Left ventricle myocardium superior (tissue), 1 donor: ENCODE data around the gene PON2. TPM values are rescaled to one million over a fixed set of nuclear protein-coding genes. Genes with fewer than 3 reads are reported as not detected.

Experiments used
- ATAC-seq: fragments of 200-7000 bp; cut with Tn5 transposase; one replicate; pipeline ENCODE4 v1.9.1; 2020; ENCODE audit warnings: mild to moderate bottlenecking, moderate library complexity
- DNase-seq: peaks from one replicate; pipeline ENCODE4 v3.0.0-alpha.2; 2020
- intact Hi-C: fragments of 100-400 bp; cut with micrococcal nuclease; formaldehyde crosslinking; loops from one replicate; pipeline ENCODE4 v1.11.0; 2022
- total RNA-seq: library from RNA; stranded (reverse); fragmentation: NEBNext Ultra II Directional; extraction: Animal tissue kit (Norgen Biotek cat#: 25700); gene quantifications from one replicate; pipeline ENCODE4 v1.2.1, GENCODE V29; 2021
- donor health status: DM: no; HTN: yes; CAD: no; lungs with severe emphysema.

PON2 gene
- total RNA-seq, 1 donor from 2014 or later: 39.9 TPM

- ATAC-seq (no peak), DNase-seq (no peak)
- intact Hi-C loops: no loop called here
These were observed 61.5 kb downstream of the PON2 start for GRCh38 chr7:95373323-95373722.

GRCh38 chr7:95368235-95368634, 66.6 kb downstream of the PON2 start:
- DNase-seq: no peak
- ATAC-seq: no peak
- intact Hi-C loops: no loop called here

DNA sequence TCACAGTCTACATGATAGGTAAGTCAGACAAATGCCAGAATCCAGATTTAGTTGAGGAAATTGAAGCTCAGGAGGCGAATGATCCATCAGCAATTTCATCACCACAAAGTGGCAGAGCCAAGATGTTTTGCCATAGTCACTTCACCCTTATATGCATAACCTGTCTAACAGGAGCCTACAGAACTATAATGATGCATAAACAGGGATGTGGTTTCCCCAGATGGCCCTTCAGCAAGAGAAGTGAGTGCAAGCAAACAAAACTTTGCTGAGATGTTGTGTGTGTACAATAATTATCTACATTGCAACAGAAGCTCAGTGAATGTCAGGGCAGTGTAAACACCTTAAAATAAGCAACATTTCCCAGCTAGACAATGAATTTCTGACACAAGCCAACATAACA, 67.2 kb downstream of the PON2 start:
- intact Hi-C loops: no loop called here
- DNase-seq: no peak
- no peak for ATAC-seq

DNA sequence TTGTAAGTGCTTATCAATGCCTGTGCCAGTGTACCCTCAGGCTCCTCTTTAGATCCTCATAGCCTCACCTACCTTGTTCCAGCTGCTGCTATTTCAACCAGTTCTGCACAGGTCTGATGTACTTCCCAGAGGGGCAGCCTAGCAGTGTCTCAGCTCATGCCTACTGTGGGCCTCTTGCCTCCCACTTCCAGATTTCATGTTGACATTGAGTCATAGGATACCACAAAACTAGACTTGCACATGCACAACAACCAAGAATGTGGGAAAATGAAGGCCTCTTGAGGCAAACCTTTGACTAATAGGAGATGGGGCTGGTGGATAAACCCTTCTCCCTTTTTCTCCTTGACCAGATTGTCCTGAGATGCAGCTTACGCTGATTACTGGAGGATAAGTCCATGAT, 69.7 kb downstream of the PON2 start:
- ATAC-seq (no peak), DNase-seq (no peak)
- intact Hi-C loops: no loop called here

DNA sequence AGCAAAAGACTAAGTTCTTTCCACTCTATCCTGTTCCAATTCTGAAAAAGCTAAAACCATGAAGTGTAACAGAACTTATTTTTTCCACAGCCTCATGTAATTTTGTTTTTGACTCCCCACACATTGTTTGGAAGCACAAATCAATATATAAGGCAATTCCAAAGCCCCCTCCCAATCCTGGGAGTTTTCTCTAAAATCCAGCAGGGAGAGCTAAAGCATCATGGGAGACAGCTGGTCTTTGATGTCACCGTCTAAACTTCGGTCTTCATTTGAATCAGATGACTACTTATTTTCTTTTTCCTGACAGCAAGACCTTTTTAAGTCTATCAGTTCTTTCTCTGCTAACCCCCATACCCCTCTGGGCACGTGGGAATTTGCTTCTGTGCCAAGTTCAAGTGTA, 77.2 kb downstream of the PON2 start:
- intact Hi-C loops: no loop called here
- DNase-seq (no peak), ATAC-seq (no peak)

Other genes starting within 250 kb of the PON2 start
- not detected for gene PON1, start 110.5 kb downstream of the PON2 start, total RNA-seq
- 0.77 TPM for gene PON3, start 38.7 kb downstream of the PON2 start, total RNA-seq
- 8.7 TPM for gene ASB4, start 50.9 kb upstream of the PON2 start, total RNA-seq
- 289 TPM for gene PDK4, start 161.5 kb upstream of the PON2 start, total RNA-seq